ENCODE results near the gene MAN1C1. TPM values are rescaled to one million over a fixed set of nuclear protein-coding genes. Genes with fewer than 3 reads are reported as not detected.

Gene MAN1C1
- total and polyA plus RNA-seq, 10 of the 15 experiments (the other 5 are each of a cell fraction or from before 2014, with no cell fraction given): 0.12 to 0.56 (median 0.22) TPM; not detected in 3

DNA sequence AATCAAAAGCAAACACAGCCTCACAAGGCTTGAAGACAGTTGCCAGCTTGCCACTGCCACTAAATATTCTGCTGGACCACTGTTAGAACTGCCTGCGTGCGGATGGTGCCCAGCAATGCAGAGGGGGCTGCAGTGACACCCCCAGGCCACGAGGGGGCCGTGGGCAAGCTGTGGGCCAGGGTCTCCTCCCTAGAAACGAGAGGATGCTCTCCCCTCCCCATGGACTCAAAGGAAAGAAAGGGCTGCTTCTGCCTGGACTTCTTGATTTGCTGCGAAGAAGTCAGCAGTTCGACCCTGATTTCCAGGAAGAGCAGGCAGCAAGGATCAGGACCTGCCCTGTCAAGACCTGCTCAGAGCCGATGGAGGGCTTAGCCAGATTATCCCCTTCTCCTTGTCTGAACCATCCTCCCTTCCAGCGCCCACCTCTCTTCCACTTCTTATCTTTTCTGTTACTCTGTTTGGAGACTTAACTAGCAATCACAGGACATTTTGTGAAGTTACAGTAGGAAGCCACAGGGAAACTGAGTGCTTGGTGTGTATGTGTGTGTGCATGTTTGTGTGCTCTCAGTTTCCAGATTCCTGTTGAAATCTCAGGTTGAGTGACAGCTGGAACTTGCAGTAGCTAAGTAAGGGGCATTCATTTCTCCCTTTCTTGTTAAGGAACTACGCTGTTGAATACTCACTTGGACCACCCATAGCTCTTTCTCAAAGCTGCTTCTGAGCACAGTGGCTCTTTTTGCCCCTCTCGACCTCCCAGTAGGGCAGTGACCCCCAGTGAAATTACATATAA is 2.7 kb downstream of the MAN1C1 start (continued):
- TF ChIP-seq ZBTB40 (IDR thresholded peaks at IDR 0.05; ENCODE audit: borderline replicate concordance): no peak
- no peak for TF ChIP-seq PRDM15 (CRISPR knock-in tag; IDR thresholded peaks at IDR 0.05)
- TF ChIP-seq MYB (IDR thresholded peaks at IDR 0.05; ENCODE audit: borderline replicate concordance, low read depth, low read length): no peak
- no peak for TF ChIP-seq EED (IDR thresholded peaks at IDR 0.05; ENCODE audit: low read depth)
- no peak for TF ChIP-seq MTA3 (IDR thresholded peaks at IDR 0.05; ENCODE audit: borderline replicate concordance, low read length)
- no peak for TF ChIP-seq USF1 (IDR thresholded peaks at IDR 0.05; ENCODE audit: borderline replicate concordance, extremely low read length, insufficient read depth, low read depth, low read length)
- no peak for TF ChIP-seq FOS (IDR thresholded peaks at IDR 0.05; ENCODE audit: borderline replicate concordance, extremely low read depth, insufficient read length)
- TF ChIP-seq STAT3 (IDR thresholded peaks at IDR 0.05; ENCODE audit: low read depth, low read length): no peak

All from GM12878 (cell line).